Kidney (tissue), 14 donors: Measurements from ENCODE around the gene CXCR5. TPM values are rescaled to one million over a fixed set of nuclear protein-coding genes. Genes with fewer than 3 reads are reported as not detected.

ENCODE experiments used
- DNase-seq, 5 donors: peaks; one replicate each; pipeline ENCODE4 v3.0.0-alpha.2; 2013 to 2020
- FAIRE-seq: peaks from 2 replicates; lab custom pipeline; 2012; peaks lifted over from hg19 to GRCh38; lab: Jason Lieb, UNC
- H3K27ac ChIP-seq, 2 donors: one replicate each; pipeline ENCODE4 v1.7.0; 2013; ENCODE audit warnings: low read depth in 2 of 2, low read length in 2 of 2, inconsistent platforms in 1 of 2
- H3K27me3 ChIP-seq: one replicate; pipeline ENCODE4 v1.7.1; 2013; ENCODE audit warnings: low read length, inconsistent platforms; ENCODE audit not compliant: control insufficient read depth, insufficient read depth
- H3K36me3 ChIP-seq, 3 donors: one replicate each; pipeline versions ENCODE4 v1.7.0 to v1.7.1; 2013; ENCODE audit warnings: low read length in 3 of 3, control low read depth in 1 of 3, inconsistent platforms in 1 of 3; ENCODE audit not compliant: insufficient read depth in 3 of 3, control insufficient read depth in 2 of 3
- H3K4me1 ChIP-seq, 3 donors: one replicate each; pipeline versions ENCODE4 v1.7.0 to v1.7.1; 2013; ENCODE audit warnings: low read length in 3 of 3, inconsistent platforms in 1 of 3, low read depth in 1 of 3; ENCODE audit not compliant: control insufficient read depth in 2 of 3, insufficient read depth in 2 of 3
- H3K4me3 ChIP-seq, 3 donors: one replicate each; pipeline versions ENCODE4 v1.7.0 to v1.8.1; 2013; ENCODE audit warnings: low read length in 3 of 3, control low read depth in 1 of 3, inconsistent platforms in 1 of 3
- H3K9ac ChIP-seq, 3 donors: one replicate each; pipeline versions ENCODE4 v1.7.0 to v1.7.1; 2013; ENCODE audit warnings: low read length in 3 of 3, control low read depth in 1 of 3, inconsistent platforms in 1 of 3
- H3K9me3 ChIP-seq, 3 donors: one replicate each; pipeline versions ENCODE4 v1.7.0 to v1.7.1; 2013; ENCODE audit warnings: low read length in 3 of 3, control low read depth in 1 of 3, inconsistent platforms in 1 of 3; ENCODE audit not compliant: control insufficient read depth in 2 of 3, insufficient read depth in 1 of 3
- intact Hi-C: fragments of 100-400 bp; cut with DNase I; formaldehyde crosslinking; loops from one replicate; pipeline ENCODE4 v1.11.1; 2022
- polyA plus RNA-seq: library from polyadenylated mRNA; stranded (reverse); fragments of 350-450 nt; fragmentation: Illumina TruSeq; extraction: RNeasy Lipid Tissue Mini Kit (QIAGEN cat#74804); gene quantifications from one replicate; pipeline ENCODE4 v1.2.3, GENCODE V29; 2014; ENCODE audit warnings: low read depth, low replicate concordance; ENCODE audit not compliant: insufficient read depth
- total RNA-seq: library from RNA; stranded (reverse); fragmentation: NEBNext Ultra II Directional; extraction: Animal tissue kit (Norgen Biotek cat#: 25700); gene quantifications from one replicate; pipeline ENCODE4 v1.2.1, GENCODE V29; 2021
- TF ChIP-seq, protein P1 (sequence below): IDR thresholded peaks from 3 replicates; pipeline ENCODE4 v1.5.1; 2012; ENCODE audit warnings: mild to moderate bottlenecking, moderate library complexity, borderline replicate concordance; ENCODE audit not compliant: insufficient read depth; ENCODE audit errors: extremely low read depth
- donor health status: control.
- donor health status: control.
- donor health status: control.
- donor health status: control.
- donor health status: control.
- donor health status: DM: yes; HTN: yes; CAD: no.
- donor health status: Normal renal cell carcinoma (clear cell type).

The CXCR5 gene
- total and polyA plus RNA-seq, 2 donors from 2014 or later: 1.1 TPM; not detected in 1

DNA sequence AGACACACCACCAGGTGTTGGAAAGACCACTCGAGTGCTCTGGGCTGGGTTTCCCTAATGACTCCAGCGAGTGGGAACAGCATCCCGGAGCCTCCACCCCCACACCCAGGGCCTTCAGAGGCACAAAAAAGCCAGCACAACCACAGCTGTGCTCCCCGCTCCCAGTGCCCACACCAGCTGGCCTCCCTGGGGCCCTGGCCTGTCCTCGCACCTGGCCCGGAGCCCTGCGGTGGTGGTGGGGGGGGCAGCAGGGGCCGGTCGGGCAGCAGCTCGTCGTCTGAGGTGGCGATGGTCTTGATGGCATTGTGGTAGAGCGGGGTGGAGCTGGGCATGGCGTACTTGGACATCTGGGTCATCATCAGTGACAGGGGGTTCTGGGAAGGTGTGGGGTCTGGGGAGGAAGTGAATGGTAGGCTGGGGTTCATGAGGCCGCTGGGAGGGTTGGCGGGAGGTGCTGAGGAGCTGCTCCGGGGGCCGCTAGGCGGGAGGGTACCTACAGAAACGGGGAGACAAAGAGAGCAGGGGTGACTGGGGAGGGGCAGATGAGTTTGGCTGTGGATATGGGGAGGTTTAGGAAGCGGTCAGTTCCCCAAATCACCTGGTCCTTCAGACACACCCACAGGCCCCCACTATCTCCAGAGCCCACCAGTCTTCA, 16.1 kb downstream of the CXCR5 start:
- Histone ChIP-seq H3K4me3 (no peak overlapping the region), H3K27ac (no peak overlapping the region), H3K9ac (no peak overlapping the region), H3K4me1 (no peaks in the 10 kb centered on the region), H3K36me3 (peaks cover 0 to 26% (median 9%) of the 10 kb centered on the region in 3 donors), H3K9me3 (no peaks in the 10 kb centered on the region), H3K27me3 (no peaks in the 10 kb centered on the region)
- intact Hi-C loops: no loop called here
- FAIRE-seq: no peak
- peak in 1 of 5 donors; percentile 60 for DNase-seq
- TF ChIP-seq, protein P1, sequence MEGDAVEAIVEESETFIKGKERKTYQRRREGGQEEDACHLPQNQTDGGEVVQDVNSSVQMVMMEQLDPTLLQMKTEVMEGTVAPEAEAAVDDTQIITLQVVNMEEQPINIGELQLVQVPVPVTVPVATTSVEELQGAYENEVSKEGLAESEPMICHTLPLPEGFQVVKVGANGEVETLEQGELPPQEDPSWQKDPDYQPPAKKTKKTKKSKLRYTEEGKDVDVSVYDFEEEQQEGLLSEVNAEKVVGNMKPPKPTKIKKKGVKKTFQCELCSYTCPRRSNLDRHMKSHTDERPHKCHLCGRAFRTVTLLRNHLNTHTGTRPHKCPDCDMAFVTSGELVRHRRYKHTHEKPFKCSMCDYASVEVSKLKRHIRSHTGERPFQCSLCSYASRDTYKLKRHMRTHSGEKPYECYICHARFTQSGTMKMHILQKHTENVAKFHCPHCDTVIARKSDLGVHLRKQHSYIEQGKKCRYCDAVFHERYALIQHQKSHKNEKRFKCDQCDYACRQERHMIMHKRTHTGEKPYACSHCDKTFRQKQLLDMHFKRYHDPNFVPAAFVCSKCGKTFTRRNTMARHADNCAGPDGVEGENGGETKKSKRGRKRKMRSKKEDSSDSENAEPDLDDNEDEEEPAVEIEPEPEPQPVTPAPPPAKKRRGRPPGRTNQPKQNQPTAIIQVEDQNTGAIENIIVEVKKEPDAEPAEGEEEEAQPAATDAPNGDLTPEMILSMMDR: no peak

DNA sequence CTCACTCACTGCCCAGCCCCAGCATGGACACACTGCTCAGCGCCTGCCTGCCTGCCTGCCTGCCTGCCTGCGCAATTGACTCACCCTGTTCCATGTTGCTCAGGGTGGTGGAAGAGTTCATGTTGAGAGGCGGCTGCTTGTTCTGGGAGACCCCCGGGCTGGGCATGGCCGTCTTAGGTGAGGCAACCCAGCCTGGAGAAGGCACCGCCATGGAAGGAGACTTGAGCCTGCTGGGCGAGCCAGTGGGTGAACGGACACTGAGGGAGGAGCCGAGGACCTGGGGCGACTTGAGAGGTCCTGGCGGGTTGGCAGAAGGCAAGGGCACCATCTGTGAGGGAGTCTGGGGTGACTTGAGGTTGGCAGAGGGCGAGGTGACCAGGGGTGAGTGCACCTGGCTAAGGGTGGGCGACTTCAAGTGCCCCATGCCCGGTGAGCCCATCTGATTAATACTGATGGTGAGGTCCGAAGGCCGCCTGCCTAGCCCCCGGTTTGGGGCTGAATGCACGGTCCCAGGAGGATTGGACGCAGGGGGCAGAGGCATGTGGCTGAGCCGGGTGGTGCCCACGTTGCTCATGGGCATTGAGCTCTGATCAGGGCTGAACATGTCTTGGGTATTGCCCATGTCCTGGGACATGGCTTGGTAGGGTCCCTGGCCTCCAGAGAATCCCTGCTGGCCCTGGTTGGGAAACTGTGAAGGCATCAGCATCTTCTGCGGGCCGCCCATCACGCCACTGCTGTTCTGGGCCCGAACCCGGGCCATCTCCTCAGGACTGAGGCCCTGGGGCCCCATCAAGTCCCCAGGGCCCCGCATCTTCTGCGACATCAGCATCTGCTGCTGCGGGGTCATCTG, 17.1 kb downstream of the CXCR5 start:
- TF ChIP-seq, protein P1: no peak
- Histone ChIP-seq H3K27ac (no peak overlapping the region), H3K27me3 (no peaks in the 10 kb centered on the region), H3K9me3 (no peaks in the 10 kb centered on the region), H3K9ac (no peak overlapping the region), H3K4me1 (no peaks in the 10 kb centered on the region), H3K36me3 (peaks cover 0 to 26% (median 9%) of the 10 kb centered on the region in 3 donors), H3K4me3 (no peak overlapping the region)
- FAIRE-seq (no peak), DNase-seq (peak in 1 of 5 donors; percentile 67)
- intact Hi-C loops: no loop called here

DNA sequence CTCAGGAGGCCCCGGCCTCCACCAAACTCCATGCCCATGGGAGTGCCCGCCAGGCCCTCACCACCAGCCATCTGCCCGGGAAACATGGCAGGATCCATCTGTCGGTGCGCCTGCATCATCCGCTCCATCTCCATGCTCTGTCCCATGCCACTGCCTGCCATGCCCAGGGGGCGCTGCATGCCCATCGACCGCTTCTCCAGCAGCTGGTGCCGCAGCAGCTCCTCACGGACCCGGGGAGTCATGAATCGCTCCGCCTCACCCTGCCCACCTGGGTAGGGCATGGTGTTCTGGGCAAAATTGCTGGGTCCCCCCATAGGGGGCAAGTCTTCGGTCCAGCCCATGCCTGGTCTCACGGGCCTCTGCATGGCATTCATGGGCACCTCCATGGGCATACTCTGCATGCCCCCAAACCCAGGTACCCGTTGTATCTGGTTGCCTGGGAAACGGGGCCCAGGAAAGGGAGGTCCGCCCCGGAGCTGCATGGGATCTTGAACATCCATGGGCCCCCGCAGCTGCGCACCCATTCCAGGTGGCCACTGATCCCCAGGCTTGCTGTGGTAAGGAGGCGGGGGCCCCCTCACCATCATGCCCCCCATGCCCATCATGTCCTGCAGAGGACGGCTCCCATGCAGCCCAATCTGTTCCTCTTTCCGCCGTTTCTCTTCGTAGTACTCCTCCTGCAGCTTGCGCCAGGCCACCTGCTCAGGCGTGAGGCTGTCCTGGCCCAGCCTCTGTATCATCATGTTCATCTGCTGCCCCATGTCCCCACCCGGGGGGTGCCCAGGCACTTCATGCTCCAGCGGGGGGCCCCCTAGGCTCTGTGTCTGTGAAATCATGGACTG, 18.0 kb downstream of the CXCR5 start:
- Histone ChIP-seq H3K4me3 (no peak overlapping the region), H3K4me1 (no peaks in the 10 kb centered on the region), H3K27ac (no peak overlapping the region), H3K36me3 (peaks cover 0 to 32% (median 12%) of the 10 kb centered on the region in 3 donors), H3K27me3 (no peaks in the 10 kb centered on the region), H3K9me3 (no peaks in the 10 kb centered on the region), H3K9ac (no peak overlapping the region)
- peak in 1 of 5 donors; percentile 67 for DNase-seq
- TF ChIP-seq, protein P1: no peak
- no peak for FAIRE-seq
- intact Hi-C loops: no loop called here
